HG02840 (cell line): ENCODE results near the gene ASB10.

Experiments used
- ATAC-seq: cut with Tn5 transposase; IDR thresholded peaks from one replicate; pipeline ENCODE4 v1.9.1; 2021; ENCODE audit warnings: mild to moderate bottlenecking, moderate library complexity, moderate number of reproducible peaks; ENCODE audit not compliant: unreplicated experiment, low FRiP score

The ASB10 gene

GRCh38 chr7:151186640-151187408 lies at the start of gene ASB10:
ASB10 (minus strand) TSS chr7:151187250; CDS start chr7:151187130, 120 bp downstream.
- no peak for ATAC-seq

- ATAC-seq, result no peak
These were observed 49.4 kb upstream of the ASB10 start for GRCh38 chr7:151236406-151236805.

- ATAC-seq, result no peak
These were observed 48.2 kb upstream of the ASB10 start for GRCh38 chr7:151235091-151235787.

- no peak for ATAC-seq
These were observed 46.8 kb upstream of the ASB10 start for GRCh38 chr7:151233804-151234203.

GRCh38 chr7:151232917-151233701 lies 46.1 kb upstream of the ASB10 start:
- ATAC-seq, result peak; percentile 14

GRCh38 chr7:151232091-151232916 lies 45.3 kb upstream of the ASB10 start, which contains the start of gene CHPF2:
CHPF2 (plus strand) TSS chr7:151232483; CDS start chr7:151234012, 1,529 bp downstream.
- peak; percentile 96 for ATAC-seq

- no peak for ATAC-seq
These were observed 44.0 kb upstream of the ASB10 start for GRCh38 chr7:151231080-151231479.

- no peak for ATAC-seq
These were observed 42.2 kb upstream of the ASB10 start for GRCh38 chr7:151229249-151229648.

- no peak for ATAC-seq
These were observed 41.2 kb upstream of the ASB10 start for GRCh38 chr7:151228024-151228866.

GRCh38 chr7:151226875-151227782 lies 40.1 kb upstream of the ASB10 start, which contains the start of gene ABCF2:
ABCF2 (minus strand) TSS chr7:151227205; CDS start chr7:151226458, 747 bp downstream.
- ATAC-seq, result peak; percentile 98

GRCh38 chr7:151226560-151226874 lies 39.5 kb upstream of the ASB10 start:
- ATAC-seq, result peak; percentile 12

GRCh38 chr7:151225948-151226510 lies 39.0 kb upstream of the ASB10 start:
- no peak for ATAC-seq

GRCh38 chr7:151223728-151224127 lies 36.7 kb upstream of the ASB10 start:
- ATAC-seq, result no peak

- ATAC-seq, result no peak
These were observed 31.1 kb upstream of the ASB10 start for GRCh38 chr7:151218170-151218569.

- no peak for ATAC-seq
These were observed 28.3 kb upstream of the ASB10 start for GRCh38 chr7:151215396-151215795.

- ATAC-seq, result no peak
These were observed 26.8 kb upstream of the ASB10 start for GRCh38 chr7:151213826-151214225.

- ATAC-seq, result no peak
These were observed 25.6 kb upstream of the ASB10 start for GRCh38 chr7:151212626-151213025.
